Stimulated activated CD8-positive, alpha-beta memory T cell treated with anti-CD3 and anti-CD28 coated beads, Interleukin-7, amount 100 ng/mL, for 4 hours (primary cell): ENCODE data around the gene IL11.

Experiments used
- DNase-seq, 2 donors: peaks; one replicate each; pipeline ENCODE4 v3.0.0-alpha.2; 2020; ENCODE audit warnings: low read depth in 2 of 2

The IL11 gene

DNA sequence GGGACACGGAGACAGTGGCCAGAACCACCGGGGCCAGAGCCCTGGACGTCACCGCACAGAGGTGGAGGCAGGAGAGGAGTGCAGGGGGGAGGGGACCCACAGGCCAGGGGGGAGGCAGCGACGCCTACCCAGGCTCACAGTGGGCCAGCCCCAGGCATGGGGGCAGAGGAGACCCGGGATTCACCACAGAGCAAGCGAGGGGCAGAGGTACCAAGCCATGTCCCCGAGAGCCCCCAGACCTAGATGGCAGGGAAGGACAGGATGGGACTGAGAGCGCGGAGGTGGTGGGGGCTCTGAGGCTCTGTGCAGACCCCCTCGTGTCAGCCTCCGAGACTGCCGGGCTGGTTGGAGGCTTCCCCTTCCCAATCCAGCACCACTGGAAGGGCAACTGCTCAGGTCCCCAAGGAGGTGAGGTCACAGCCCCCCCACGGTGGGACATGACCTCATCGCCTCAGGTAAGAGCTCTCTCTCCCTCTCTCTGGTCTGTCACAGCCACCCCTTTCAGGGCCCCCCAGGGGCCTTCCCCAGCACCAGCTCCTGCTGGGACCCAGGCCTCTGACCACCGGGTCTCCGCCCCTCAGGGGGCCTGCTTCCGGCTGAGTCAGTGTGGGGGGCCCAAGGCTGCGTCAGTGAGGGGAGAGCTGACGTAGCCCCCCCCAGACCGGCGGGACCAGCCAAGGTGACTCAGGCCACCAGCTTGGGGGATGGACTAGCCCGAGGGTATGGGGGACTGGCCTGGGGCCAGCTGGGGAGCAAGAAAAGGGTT, 2.2 kb upstream of the IL11 start:
- DNase-seq: no peak

DNA sequence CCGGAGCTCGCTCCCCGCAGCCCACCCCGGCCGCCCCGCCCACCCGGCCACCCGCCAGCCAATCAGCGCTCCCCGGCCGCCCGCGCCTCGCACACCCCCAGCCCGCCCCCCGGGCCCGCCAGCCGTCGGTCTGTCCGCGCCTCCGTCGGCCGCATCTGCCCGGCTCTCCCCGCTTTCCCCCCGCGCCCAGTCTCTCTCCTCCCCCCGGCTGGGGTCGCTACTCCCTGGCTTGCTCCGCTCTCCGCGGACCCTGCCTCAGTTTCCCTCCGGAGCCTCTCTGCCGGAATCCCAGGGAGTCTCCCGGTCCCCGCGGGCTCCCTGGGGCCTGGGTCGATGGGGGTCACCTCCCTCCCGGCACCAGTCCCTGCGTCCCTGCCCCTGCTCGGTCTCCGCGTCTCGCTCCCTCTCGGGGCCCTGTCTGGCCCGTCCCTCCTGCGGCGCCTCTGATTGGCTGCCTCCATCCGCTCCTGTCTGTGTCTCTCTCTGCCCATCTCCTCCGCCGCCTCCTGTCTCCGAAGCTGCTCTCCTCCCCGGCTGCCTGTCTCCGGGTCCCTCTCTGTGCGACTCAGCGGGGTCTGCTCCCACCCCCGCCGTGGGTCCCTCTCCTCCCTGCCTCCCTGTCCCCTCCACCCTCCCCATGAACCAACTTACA, 484 bp downstream of the IL11 start:
- DNase-seq: no peak

DNA sequence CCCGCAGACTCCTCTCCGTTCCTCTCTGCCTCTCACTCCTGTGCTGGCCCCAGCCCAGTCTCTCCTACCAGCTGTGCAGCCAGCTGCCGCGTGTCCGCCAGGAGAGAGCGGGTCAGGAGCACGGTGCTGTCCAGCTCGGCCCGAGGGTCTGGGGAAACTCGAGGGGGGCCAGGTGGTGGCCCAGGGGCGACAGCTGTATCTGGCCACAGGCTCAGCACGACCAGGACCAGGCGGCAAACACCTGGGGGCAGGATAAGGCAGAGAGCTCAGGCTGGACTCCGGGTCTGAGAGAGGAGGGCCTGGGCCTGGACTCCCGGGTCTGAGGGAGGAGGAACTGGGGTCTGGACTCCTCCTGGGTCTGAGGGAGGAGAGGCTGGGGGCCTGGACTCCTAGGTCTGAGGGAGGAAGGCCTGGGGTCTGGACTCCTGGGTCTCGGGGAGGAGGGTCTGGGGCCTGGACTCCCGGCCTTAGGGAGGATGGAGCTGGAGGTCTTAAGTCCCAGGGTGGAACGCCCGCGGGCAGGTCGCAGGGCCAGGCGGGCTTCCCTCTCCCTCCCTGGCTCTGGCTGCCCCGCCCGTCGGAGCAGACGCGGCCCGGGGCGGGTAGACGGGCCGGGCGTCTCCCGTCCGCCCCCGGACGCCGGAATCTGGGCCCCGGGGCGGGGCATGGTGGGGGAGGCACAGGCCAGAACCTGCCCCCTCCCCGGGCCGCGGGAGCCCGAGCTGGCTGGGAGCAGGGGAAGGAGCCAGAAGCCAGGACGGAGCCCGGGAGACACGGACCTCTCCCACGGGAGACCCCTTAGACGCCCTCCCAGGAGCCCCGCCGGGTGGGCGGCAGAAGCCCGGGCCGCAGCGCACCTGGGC, 1.3 kb downstream of the IL11 start:
- DNase-seq: peak in 1 of 2 donors; percentile 32

DNA sequence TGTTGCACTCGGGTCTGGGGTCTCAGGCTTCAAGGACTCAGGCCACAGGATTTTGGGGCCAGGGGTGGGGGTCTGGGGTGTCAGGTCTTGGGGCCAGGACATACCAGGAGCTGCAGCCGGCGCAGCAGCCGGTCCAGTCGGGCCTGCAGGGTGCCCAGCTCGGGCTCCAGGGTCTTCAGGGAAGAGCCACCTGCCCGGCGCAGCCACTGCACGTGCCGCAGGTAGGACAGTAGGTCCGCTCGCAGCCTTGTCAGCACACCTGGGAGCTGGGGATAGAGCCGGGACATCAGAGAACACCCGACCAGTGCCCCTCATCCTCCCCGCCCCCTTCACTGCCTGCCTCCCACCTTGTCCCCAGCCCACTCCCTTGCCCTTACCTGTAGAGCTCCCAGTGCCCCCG, 2.2 kb downstream of the IL11 start:
- DNase-seq: no peak

DNA sequence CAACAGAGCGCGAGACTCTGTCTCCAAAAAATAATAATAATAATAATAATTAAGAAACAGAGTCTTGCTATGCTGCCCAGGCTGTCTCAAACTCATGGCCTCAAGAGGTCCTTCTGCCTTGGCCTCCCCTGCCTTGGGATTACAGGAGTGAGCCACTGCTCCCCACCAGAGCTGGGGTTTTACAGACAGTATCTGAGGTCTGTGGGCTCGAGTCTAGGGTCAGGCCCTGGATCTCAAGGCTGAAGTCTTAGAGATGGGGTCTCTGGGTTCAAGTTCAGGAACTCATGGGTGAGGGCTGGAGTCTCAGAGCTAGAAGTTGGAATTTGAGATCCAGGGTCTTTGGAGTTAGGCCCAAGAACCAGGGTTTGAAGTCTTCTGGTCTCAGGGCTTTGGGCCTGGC, 3.5 kb downstream of the IL11 start:
- no peak for DNase-seq

DNA sequence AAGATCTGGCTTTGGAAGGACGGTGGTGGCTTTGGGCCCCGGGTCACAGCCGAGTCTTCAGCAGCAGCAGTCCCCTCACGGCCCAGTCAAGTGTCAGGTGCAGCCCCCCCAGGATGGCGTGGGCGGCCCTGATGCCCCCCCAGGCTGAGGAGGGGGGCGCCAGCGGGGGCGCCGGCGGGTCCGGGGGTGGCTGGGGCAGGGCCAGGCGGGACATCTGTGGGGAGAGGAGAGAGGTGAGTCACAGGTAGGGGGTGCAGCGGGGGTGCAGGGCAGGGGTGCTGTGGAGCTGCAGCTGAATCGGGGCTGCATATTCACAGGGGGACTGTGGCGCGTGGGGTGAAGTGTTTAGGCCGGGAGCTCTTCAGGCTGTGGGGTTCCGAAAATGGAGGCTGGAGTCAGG, 4.3 kb downstream of the IL11 start:
- no peak for DNase-seq

DNA sequence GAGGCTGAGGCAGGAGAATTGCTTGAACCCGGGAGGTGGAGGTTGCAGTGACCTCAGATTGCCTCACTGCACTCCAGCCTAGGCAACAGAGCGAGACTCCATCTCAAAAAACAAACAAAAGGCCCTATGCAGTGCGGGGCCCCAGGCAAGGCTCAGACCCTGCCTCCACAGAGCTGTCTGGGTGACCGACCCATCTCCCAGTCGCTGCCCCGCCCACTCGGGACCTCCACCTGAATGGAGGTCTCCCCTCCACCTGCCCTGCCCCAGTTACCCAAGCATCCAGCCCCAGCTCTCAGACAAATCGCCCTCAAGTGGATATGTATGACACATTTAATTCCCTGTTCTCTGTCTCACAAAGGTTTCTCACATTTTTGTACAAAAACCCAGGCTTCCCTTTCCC, 5.0 kb downstream of the IL11 start:
- no peak for DNase-seq

DNA sequence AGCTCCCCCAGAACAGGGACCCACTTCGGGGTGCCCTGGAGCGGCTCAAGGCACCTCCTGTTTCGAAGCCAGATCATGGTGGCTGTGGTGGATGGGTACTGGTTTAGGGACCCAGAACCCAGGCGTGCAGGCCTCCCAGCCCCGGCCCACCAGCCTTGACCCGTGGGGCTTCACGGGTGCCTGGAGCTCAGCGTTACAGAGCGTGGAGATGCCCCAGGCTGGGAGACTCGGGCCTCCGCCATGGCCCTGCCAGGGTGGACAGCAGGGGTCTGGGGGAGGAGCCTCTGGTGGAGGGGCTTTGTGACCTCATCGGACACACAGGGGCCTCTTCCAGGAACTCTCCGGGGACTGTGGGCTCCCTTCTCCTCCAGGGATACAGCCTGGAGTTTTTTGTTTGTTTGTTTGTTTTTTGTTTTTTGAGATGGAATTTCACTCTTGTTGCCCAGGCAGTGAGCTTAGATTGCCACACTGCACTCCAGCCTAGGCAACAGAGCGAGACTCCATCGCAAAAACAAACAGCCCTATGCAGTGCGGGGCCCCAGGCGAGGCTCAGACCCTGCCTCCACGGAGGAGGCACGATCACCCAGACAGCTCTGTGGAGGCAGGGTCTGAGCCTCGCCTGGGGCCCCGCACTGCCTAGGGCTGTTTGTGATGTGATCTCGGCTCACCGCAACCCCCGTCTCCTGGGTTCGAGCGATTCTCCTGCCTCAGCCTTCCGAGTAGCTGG, 7.1 kb downstream of the IL11 start, which contains the start of gene GARIN5B:
Gene GARIN5B, minus strand, starts transcription at position 271 of the 727 bp plus-strand sequence. Its CDS starts 194 bp downstream, at position 77.
- DNase-seq: no peak

DNA sequence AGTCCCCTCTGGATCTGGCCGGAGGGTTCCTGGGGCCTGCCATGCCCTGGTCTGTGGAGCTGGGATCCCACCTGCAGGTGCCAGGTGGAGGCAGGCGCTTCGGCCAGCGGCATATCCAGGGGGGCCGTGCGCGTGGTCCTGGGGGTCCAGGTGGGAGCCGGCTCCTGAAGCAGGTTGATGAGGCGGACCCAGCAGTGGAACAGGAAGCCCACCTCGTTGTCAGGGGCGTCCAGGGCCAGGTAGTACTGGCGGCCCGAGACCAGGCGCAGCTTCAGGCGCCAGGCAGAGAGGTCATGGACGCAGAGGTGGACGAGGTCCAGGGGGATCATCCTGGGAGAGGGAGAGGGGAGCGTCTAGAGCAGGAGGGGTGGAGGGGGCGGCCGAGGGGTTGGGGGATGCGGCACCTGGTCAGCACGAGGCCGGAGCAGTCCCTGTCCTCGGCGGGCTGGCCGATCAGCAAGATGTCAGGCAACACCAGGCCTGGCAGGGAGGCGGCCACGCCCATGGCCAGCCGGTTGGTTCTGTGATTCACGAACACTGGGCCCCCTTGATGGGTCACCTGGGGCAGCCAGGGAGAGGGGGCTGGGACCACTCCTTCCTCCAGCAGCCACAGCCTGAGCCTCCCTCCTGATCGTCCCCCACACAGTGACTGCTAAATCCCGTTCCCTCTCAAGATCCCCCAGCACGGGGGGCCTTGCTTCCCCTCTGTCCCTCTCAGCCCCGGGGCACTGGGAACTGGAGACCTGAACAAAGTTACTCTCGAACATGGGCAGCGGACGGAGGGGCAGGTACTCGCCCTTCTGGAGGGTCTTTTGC, 7.9 kb downstream of the IL11 start:
- no peak for DNase-seq

DNA sequence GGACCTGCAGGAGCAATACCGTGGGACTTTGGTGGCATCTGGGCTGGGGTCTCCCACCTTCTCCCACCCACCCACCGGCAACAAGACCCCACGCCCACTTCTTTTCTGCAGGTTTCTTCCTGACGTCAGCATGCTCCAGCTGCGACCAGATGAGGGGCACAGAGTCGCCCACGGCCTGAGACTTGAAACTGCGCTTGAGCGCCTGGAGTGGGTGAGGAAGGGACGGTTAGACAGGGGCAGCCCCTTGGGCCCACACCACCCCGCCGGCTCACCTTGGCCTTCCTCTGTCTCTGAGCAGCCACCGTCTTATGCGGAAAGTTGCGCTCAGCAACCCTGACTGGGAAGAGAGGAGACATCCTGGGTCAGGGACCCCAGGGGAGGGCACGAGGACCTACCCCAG, 9.4 kb downstream of the IL11 start:
- DNase-seq: no peak

DNA sequence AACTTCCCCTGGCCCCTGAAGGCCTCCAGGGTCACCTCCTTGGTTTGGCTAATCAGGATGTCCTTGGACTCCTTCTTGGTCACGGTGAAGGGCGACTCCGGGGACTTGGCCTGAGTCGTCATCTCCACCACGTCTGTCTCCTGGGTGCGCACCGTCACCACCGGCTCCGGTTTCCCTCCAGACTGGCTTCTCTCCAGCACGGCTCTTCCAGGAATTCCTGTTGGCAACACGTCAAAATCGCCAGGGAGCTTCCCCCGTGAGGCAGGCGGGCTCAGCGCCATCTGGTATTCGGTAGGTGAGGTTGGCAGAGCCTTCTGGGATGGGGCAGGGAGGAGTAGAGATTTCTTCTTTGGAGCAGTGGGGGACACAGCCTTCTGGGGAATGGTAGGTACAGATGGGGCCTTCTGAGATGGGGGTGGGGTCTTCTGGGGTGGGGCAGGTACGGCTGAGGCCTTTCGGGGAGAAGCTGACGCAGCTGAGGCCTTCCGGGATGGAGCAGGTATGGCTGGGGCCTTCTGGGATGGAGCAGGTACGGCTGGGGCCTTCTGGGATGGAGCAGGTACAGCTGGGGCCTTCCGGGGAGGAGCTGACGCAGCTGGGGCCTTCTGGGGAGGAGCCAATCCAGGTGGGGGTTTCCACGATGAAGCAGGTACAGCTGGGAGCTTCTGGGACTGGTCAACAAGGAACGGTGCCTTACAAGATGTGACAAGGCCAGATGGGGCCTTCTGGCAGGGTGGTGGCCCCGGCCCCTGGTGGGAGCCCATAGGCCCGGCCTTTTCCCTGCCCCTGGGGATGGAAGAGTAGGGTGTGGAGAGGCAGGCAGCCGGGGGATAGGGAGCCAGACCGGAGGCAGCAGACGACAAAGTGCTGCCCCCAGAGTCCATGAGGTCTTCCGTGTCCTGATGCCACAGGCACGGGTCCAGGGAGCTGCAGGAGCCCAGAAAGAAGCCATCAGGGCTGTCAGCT, 11.0 kb downstream of the IL11 start:
- no peak for DNase-seq

DNA sequence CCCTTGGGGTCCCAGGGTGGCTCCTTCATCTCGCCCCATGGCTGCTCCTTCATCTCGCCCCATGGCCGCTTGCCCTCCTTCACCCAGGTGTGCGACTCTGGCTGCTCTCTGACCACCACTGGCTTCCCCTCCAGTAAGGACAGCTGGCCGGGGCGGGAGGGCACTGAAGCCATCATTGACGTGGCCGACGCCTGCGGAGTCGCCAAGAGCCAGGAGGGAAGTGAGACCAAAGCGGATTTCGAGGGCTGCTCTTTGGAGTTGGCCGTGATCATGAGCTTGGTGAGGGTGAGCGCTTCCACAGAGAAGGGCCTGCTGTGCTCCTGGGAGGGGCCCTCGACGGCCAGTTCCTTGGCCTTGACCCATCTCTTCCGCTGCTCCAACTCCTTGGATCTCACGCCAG, 11.8 kb downstream of the IL11 start:
- DNase-seq: no peak

DNA sequence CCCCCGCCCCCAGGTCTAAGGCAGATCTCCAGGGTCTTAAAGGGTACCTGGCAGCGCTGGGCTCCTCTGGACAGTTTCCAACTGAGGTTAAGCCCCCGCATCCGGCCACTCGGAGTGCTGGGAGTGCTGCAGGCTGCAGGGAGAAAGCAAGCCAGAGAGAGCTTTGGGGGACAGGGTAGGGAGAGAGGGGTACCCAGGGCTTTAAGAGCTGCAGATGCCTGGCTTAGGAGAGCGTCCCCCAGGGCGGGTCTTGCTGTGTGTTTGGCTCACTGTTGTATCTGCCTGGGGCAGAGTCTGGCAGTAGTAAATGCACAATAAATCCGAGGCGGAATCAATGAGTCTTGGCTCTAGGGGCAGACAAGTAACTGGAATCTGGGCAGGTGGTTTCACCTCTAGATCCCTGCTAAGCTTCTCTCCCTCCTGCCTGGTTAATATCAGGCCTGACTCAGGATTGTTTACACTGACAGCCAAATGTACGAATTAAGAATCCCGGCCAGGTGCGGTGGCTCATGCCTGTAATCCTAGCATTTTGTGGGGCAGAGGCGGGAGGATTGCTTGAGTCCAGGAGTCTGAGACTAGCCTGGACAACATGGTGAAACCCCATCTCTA, 14.9 kb downstream of the IL11 start:
- no peak for DNase-seq

DNA sequence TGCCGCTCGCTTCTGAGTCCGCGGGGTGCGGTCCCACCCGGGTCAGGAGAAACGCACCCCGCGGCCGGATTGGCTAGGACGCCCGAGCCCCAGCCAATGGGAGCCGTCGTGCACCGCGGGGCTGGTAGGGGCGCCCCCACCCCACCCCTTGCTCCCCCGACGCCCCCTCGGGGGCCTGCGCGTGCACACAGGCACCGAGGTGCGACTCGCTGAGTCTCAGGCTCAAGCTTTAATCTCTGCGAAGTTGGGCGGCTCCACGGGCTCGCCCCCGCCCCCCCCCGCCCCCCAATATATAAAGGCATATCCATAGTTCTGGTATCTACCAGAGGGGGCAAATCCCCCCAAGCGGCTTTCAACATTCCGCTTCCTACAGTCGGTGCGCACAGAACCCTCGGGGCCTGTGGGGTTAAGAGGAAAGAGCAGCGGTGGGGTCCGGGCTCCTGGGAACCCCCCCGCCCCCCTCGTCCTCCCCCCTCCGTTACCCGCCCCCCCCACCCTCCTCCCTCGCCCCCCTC, 15.5 kb downstream of the IL11 start, which contains the start of gene COX6B2:
Gene COX6B2, minus strand, starts transcription at position 22 of the 515 bp plus-strand sequence. CDS start 198 bp downstream, outside the sequence.
- DNase-seq: no peak

DNA sequence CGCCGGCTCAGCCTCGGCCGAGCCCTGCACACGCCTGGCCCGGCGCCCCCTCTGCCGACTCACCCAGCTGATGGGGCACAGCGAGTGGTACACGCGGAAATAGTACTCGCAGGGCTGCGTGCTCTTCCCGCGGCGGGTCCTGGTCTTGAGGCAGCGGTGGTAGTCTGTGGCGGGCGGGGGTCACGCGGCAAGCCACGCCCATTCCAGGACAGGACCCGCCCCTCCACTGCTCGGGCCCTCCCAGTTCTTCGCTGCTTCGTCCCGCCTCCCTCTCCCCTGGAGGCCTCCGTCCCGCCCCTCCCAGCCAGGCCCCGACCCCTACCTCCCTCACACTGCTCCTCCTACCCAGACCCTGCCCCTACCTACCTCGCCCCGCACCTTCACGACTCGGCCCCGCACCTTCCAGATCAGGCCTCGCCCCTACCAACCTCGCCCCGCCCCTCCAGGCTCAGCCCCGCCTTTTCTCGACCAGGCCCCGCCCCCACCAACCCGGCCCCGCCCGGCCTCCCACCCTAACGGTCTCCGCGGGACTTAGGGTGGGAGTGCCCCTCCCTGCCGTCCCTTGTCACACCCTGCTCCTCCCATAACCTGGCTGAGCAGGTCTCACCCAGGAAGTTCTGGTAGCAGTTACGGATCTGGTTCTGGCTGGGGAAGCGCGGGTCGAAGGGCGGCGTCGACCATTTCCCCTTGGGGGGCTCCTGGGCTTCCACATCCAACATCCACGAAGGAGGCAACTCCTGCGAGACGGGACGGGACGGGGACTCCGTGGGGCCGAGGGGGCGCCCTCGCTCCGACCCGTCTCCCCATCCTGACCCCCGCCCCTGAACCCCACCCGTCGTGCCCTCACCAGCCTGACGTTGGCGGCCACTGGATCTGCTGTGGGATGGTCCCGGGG, 16.2 kb downstream of the IL11 start:
- peak; percentile 13 to 39 for DNase-seq

DNA sequence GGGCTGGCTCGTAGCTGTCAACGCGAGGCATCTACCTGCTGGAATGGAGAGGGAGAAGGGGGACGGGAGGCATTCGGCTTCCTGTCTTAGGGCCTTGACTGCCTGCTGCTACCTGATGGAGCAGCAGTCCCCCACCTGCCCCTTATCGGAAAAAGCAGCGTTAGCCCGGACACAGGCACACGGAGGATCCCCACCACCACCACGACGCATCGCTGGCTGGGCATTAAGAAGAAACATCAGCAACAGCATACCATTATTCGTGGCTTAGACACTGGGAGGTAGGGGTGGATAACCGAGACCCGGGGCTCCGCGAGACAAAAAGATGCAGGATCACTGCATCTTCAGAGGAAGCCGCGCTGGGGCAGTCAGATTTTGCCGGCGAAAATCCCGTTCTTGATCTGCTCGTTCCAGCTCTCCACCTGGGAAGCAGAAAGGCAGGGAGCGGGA, 16.9 kb downstream of the IL11 start:
- DNase-seq: no peak

DNA sequence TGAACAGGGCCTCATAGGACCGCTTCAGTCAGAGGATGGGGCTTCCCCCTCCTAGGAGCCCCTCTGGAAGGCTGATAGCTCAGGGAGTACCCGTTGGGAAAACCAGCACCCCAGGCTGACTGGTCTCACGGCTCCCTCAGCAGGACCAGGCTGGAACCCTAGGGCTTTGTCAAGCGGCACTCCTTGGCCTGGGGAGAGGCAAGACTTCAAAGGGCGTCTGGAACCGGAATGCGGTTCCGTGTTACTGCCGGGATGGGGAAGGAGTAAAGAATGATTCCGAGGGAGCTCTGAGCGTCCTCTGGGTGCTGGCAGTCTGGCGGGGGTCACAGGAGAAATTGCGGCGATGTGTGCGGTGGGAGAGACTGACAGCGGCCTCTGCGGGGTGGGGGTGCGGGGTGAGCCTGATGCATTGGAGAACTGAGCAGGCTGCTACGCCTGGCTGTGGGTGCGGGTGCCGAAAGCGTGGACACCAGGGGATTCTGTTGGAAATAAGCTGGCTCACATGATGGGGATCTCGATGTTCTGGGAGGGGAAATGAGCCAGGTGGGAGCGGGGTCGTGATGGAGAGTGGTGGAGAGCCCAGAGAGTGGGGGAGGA, 17.6 kb downstream of the IL11 start:
- no peak for DNase-seq
